GM12878 (cell line): ENCODE data around the gene CETN2. TPM values are rescaled to one million over a fixed set of nuclear protein-coding genes. Genes with fewer than 3 reads are reported as not detected.

Experiments used
- ATAC-seq: fragments of 200-7000 bp; cut with Tn5 transposase; 3 replicates; pipeline ENCODE4 v1.9.1; 2020; ENCODE audit warnings: mild to moderate bottlenecking, moderate library complexity
- BruUV-seq: library from RNA; stranded (reverse); fragments of 400-500 nt; replicated peaks from 2 replicates; lab custom pipeline; 2021; lab: Mats Ljungman, UMichigan
- CTCF ChIA-PET: fragments of 300-600 bp; sonication (Branson Sonifier 250); formaldehyde crosslinking; extraction: SDS; loops from one replicate; lab custom pipeline; 2021; ENCODE audit warnings: inconsistent platforms; lab: Yijun Ruan, JAX
- POLR2A ChIA-PET: fragments of 350-600 bp; formaldehyde crosslinking; extraction: SDS; loops from one replicate; lab custom pipeline; 2021; ENCODE audit warnings: inconsistent platforms; lab: Charles Lee
- RAD21 ChIA-PET: fragments of 300-600 bp; sonication (Branson Sonifier 250); formaldehyde crosslinking; loops from one replicate; lab custom pipeline; 2023; ENCODE audit warnings: antibody characterized with exemption; ENCODE audit not compliant: unreplicated experiment; lab: Charles Lee
- SMC1A ChIA-PET: fragments of 300-600 bp; sonication (Branson Sonifier 250); formaldehyde crosslinking; loops from one replicate; lab custom pipeline; 2023; ENCODE audit not compliant: unreplicated experiment, uncharacterized antibody; lab: Charles Lee
- DNase-seq: peaks from one replicate; pipeline ENCODE4 v3.0.0-alpha.2; 2011; ENCODE audit warnings: low read depth, low spot score
- FAIRE-seq: peaks from 3 replicates; lab custom pipeline; 2011; peaks lifted over from hg19 to GRCh38; lab: Jason Lieb, UNC
- H2AFZ ChIP-seq: 2 replicates; pipeline ENCODE4 v1.6.0; 2011; ENCODE audit warnings: low read depth, low read length, control low read depth; ENCODE audit not compliant: control insufficient read depth
- H3K27ac ChIP-seq: 2 replicates; pipeline ENCODE4 v1.5.1; 2011; ENCODE audit warnings: control low read depth; ENCODE audit not compliant: control insufficient read depth, insufficient read depth
- H3K27me3 ChIP-seq, 2 experiments: replicated peaks in 1 of 2; 2 replicates each; pipeline versions ENCODE4 v1.6.0 to v1.6.1; 2011; ENCODE audit warnings: low read length in 1 of 2; ENCODE audit not compliant: control insufficient read depth in 2 of 2, insufficient read depth in 2 of 2
- H3K36me3 ChIP-seq, 2 experiments: 2 replicates each; pipeline ENCODE4 v1.5.1; 2011; ENCODE audit warnings: low read length in 1 of 2; ENCODE audit not compliant: control insufficient read depth in 2 of 2, insufficient read depth in 2 of 2
- H3K4me1 ChIP-seq: 2 replicates; pipeline ENCODE4 v1.6.1; 2011; ENCODE audit warnings: mild to moderate bottlenecking, low read length, moderate library complexity, mixed read lengths; ENCODE audit not compliant: control insufficient read depth, insufficient read depth
- H3K4me2 ChIP-seq: 2 replicates; pipeline ENCODE4 v1.6.0; 2011; ENCODE audit warnings: control low read depth; ENCODE audit not compliant: control insufficient read depth, insufficient read depth
- H3K4me3 ChIP-seq: fragments of 200-600 bp; sonication (generic); 2 replicates; pipeline ENCODE4 v1.5.1; 2016
- H3K79me2 ChIP-seq: 2 replicates; pipeline ENCODE4 v1.6.0; 2011; ENCODE audit warnings: low read length; ENCODE audit not compliant: control insufficient read depth, insufficient read depth
- H3K9ac ChIP-seq: 2 replicates; pipeline ENCODE4 v1.8.0; 2011; ENCODE audit warnings: low read length, control low read depth, mixed read lengths; ENCODE audit not compliant: control insufficient read depth, insufficient read depth
- H3K9me3 ChIP-seq: replicated peaks from 3 replicates; pipeline ENCODE4 v1.5.1; 2011; ENCODE audit warnings: mild to moderate bottlenecking, low read length; ENCODE audit not compliant: control insufficient read depth, insufficient read depth
- H4K20me1 ChIP-seq: 2 replicates; pipeline ENCODE4 v1.6.0; 2011; ENCODE audit not compliant: control insufficient read depth, insufficient read depth
- CBFB ChIP-seq: IDR thresholded peaks from 2 replicates; pipeline ENCODE4 v1.6.1; 2016; ENCODE audit warnings: antibody characterized with exemption, low read depth
- CEBPZ ChIP-seq: fragments of 150-350 bp; IDR thresholded peaks from 2 replicates; pipeline ENCODE4 v1.6.1; 2016; ENCODE audit warnings: low read depth, low read length
- E4F1 ChIP-seq: fragments of 450-650 bp; IDR thresholded peaks from 2 replicates; pipeline ENCODE4 v1.6.1; 2018; ENCODE audit warnings: borderline replicate concordance, mild to moderate bottlenecking; ENCODE audit not compliant: partially characterized antibody
- RB1 ChIP-seq: fragments of 450-650 bp; formaldehyde crosslinking; IDR thresholded peaks from 2 replicates; pipeline ENCODE4 v1.6.1; 2017; ENCODE audit warnings: mild to moderate bottlenecking, borderline replicate concordance
- RUNX3 ChIP-seq: IDR thresholded peaks from 2 replicates; pipeline ENCODE4 v1.6.1; 2012; ENCODE audit warnings: low read length, inconsistent platforms
- SIX5 ChIP-seq: IDR thresholded peaks from 2 replicates; pipeline ENCODE4 v1.6.1; 2011; ENCODE audit warnings: mild to moderate bottlenecking, low read depth, low read length, moderate library complexity; ENCODE audit not compliant: severe bottlenecking
- SKIL ChIP-seq: fragments of 450-650 bp; IDR thresholded peaks from 2 replicates; pipeline ENCODE4 v1.6.1; 2017; ENCODE audit warnings: mild to moderate bottlenecking, low read depth, inconsistent platforms; ENCODE audit not compliant: poor library complexity, severe bottlenecking
- SMAD1 ChIP-seq: fragments of 450-650 bp; IDR thresholded peaks from 2 replicates; pipeline ENCODE4 v1.6.1; 2018; ENCODE audit warnings: mild to moderate bottlenecking, low read depth; ENCODE audit not compliant: partially characterized antibody
- YBX1 ChIP-seq: fragments of 450-650 bp; IDR thresholded peaks from 2 replicates; pipeline ENCODE4 v1.6.1; 2016; ENCODE audit warnings: antibody characterized with exemption
- WGBS: methylation state at CpG from one replicate; pipeline ENCODE4 v1.1.6; 2016; ENCODE audit warnings: low lambda C conversion rate; ENCODE audit not compliant: insufficient replicate concordance, insufficient coverage; ENCODE audit errors: missing lambda C conversion rate; 5-methylcytosine and 5-hydroxymethylcytosine counted together
- in situ Hi-C: fragments of 300-500 bp; cut with MboI; formaldehyde crosslinking; loops from 9 replicates; pipeline ENCODE4 v1.14.3; 2018; ENCODE audit warnings: mixed read lengths
- intact Hi-C: fragments of 100-400 bp; cut with micrococcal nuclease; formaldehyde crosslinking; loops from one replicate; pipeline ENCODE4 v1.14.2; 2022; ENCODE audit not compliant: unreplicated experiment
- polyA plus RNA-seq, 11 experiments: library from polyadenylated mRNA; depleted of rRNA in 4 of 11; unstranded in 6 of 11; stranded (reverse) in 5 of 11; fragments of >200 nt; fragmentation: Nextera tagmentation in 4 of 11; fragmentation: Illumina TruSeq in 1 of 11; extraction: Ambion mirVana in 4 of 11; extraction: Trizol in 1 of 11; gene quantifications; 1 replicate in 1 of 11; 2 replicates in 10 of 11; pipeline versions ENCODE4 v1.2.1 to v1.2.3, GENCODE V29; 2011 to 2016; ENCODE audit warnings: inconsistent platforms in 2 of 11, missing spikeins in 2 of 11, low read depth in 1 of 11
- total RNA-seq, 4 experiments: library from RNA; depleted of rRNA in 3 of 4; stranded (reverse); fragments of >200 nt in 3 of 4; fragmentation: Illumina TruSeq in 1 of 4; extraction: Trizol in 1 of 4; gene quantifications; 2 replicates each; pipeline versions ENCODE4 v1.2.1 to v1.2.3, GENCODE V29; 2013 to 2021

Gene CETN2
- total and polyA plus RNA-seq, 10 of the 15 experiments (the other 5 are each of a cell fraction or from before 2014, with no cell fraction given): 12.0 to 30.3 (median 20.0) TPM

GRCh38 chrX:152845618-152846240 is 15.2 kb upstream of the CETN2 start:
- SMC1A ChIA-PET: no interaction called here

More at GRCh38 chrX:152845618-152846240, 15.2 kb upstream of the CETN2 start:
- ChIA-PET RAD21 (no interaction called here), CTCF (no interaction called here), POLR2A (no interaction called here)
- no peaks in the 10 kb centered on the region for H4K20me1 ChIP-seq
- WGBS: 73% methylated on average over 17 of the region's 17 CpGs
- H3K9ac ChIP-seq: no peak overlapping the region
- intact Hi-C loops: no loop called here
- H2AFZ ChIP-seq: no peak overlapping the region
- no peaks in the 10 kb centered on the region for H3K9me3 ChIP-seq
- no peak for TF ChIP-seq RB1
- TF ChIP-seq SMAD1: no peak
- no peak for TF ChIP-seq E4F1
- no peak for TF ChIP-seq CEBPZ
- TF ChIP-seq SIX5: no peak
- no peak for TF ChIP-seq RUNX3
- no peak for TF ChIP-seq YBX1
- TF ChIP-seq CBFB: no peak
- no peak for TF ChIP-seq SKIL
- no peak for ATAC-seq
- H3K4me1 ChIP-seq: no peaks in the 10 kb centered on the region
- no peak overlapping the region for H3K27ac ChIP-seq
- H3K36me3 ChIP-seq: 0 out of 4 replicates have a peak, but pooled peaks cover 0 to 3% of the 10 kb centered on the region in 2 experiments
- H3K79me2 ChIP-seq: no peaks in the 10 kb centered on the region; the same call in 1 of the 2 replicates
- no peak overlapping the region for H3K4me3 ChIP-seq
- in situ Hi-C loops: no loop called here
- FAIRE-seq: no peak
- H3K4me2 ChIP-seq: no peak overlapping the region
- DNase-seq: no peak
- no peaks in the 10 kb centered on the region for H3K27me3 ChIP-seq
- BruUV-seq: no TSS peak
